GM19467 (cell line): Measurements from ENCODE around the gene RUVBL1.
"Not testable (repeated sequence)": the region's sequence is repeated elsewhere in the genome, so short reads cannot be mapped to it uniquely, and the experiment has no call there.

Source experiments
- ATAC-seq: cut with Tn5 transposase; IDR thresholded peaks from one replicate; pipeline ENCODE4 v1.9.1; 2021; ENCODE audit warnings: mild to moderate bottlenecking, moderate library complexity; ENCODE audit not compliant: unreplicated experiment

Gene RUVBL1

DNA sequence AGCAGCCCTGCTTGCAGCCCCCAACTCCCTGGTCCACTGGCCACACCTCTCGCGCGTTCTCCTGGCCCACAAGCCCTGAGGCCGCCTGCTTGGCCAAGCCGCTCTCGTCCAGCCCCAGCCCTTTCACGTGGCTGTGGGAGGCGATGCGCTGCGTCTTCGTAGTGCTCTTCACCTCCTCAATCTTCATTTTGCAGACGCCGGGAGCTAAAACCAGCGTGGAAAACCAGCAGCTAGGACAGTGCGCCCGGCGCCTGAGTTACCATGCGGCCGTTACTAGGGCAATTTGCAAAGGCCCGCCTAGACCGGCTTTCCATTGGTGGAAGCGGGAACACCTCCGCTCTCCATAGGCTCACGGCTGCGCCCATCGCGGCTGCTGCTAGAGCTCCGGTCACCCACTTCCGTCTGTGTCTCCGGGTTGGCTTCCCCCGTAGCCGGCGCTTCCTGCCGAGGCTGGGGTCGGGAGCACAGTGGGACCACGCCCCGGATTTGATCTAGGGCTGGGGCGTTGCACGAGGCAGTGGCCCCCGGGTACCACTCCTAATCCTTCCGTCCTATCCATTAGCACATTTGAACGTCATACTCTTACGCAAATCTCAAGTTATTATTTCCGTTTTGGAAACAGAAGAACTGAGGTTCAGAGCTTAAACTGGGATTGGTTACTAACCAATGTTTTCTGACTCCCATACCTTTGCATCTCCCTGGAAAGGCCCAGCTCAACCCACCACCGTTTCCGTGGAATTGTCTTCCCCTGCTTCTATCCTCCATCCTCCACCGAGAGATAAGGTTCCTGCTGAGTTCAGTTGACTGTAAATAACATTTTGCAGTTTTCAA, at the start of gene RUVBL1:
RUVBL1 (minus strand) TSS at position 275 of the 831 bp plus-strand sequence; CDS start at position 187, 88 bp downstream.
- ATAC-seq = peak; percentile 98

DNA sequence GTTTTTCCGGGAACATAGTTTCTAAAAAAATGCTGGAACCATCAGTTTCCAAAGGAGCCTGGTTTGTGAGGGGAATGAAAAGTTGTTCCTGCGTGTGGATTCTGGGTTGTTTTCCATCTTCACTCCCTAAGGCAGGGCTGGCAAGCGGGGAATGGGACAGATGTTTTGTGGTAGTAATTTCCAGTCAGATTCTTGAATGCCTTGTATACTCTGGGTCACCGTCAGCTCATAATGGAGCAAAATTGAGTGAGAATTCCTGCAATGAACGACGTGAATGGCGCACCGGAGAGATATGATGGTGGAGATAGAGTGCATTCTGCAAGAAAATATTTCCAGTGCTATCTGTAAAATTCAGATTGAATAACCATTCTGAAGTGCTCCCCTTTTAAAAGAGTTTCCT, 49.6 kb upstream of the RUVBL1 start:
- no peak for ATAC-seq

DNA sequence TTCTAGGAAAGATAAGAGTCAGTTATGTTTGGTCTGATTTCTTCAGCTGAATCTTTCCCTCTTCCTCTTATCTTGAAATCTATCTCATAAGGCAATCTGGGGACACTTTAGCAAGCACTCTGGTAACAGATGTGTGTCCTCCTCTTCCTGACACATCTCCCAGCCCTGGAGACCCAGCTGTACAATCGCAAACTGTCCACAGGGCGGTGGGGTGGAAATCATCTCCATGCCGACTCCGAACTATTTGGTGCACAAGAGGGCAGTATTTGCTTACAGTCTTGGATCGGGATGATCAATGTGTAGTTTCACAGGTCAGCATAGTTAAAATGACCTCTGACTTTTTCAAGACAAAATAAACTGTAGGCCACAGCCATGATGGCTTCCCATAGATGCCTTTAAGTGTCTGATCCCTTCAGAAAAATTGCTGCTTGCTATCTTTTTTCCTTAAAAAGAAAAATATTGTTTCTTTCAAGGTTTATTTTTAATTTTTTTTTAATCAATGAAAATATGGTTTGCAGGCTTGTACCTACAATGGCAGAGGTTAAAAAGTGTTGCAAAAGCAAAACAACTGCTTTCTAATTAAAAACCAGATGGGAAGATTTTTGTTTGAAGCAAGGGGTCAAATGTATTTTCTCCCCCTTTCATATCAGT, 47.4 kb upstream of the RUVBL1 start:
- ATAC-seq = no peak

DNA sequence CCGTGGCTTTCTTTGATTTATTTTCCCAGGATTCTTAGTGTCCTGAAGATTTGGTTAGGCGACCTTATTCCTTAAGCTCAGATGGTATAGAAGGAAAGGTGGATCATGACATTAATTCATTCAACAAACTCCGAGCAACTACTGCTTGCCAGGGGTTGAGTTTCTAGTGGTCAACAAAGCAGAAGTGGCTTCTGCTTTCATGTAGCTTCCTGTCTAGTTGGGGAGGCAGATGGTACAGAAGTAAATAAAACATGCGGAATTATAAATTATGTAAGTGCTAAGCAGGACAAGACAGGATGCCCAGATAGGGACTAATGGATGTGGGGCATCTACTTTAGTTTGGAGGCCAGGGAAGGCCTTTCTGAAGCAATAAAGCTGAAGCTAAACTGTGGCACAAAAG, 45.2 kb upstream of the RUVBL1 start:
- ATAC-seq = no peak

DNA sequence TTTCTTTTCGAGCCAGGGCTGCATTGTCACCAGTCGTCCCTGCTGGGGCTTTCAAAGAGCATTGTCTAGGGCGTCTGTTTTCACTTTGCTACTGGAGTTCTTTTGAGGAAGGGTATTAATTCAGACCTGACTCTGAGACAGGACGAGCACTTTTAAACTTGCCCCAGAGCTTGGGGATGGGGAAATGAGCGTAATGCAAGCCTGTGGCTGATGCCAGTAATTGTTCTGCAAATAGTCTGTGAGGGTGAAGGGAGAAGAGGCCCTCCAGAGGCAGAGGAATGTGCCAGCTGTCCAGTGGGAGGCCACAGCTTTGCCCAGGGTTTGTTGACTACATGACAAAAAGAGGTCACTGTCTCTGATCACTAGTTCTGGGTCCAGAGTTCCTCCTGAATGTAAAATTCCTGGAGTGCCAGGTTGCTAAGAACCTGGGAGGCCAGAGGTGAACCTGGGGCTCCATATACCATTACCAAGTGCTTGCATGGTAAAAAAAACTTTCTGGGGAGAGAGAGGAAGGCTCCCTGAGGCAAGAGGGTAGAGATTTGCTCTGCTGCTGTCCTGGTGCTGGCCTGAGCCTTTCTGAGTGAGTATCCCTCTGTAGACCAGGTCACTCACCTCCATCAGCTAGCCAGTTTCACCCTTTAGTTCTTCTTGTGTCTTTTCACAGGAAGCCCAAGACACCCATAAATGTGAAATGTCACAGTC, 44.5 kb upstream of the RUVBL1 start:
- no peak for ATAC-seq

DNA sequence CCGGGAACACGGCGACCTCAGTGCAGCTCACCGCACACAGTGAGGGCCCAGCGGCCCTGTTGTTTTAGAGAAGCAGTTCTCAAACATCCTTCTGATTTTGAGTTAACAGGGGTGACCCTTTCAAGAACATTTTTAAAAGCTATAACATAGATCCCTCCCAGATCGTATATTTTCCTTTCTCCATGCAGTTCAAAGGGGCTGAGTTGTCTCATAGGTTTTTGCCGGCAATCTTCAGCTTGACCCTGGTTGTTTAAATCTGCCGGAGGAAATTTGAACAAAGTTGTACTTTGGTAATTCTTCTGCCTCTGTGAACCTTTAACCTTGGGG, 44.0 kb upstream of the RUVBL1 start:
- no peak for ATAC-seq

DNA sequence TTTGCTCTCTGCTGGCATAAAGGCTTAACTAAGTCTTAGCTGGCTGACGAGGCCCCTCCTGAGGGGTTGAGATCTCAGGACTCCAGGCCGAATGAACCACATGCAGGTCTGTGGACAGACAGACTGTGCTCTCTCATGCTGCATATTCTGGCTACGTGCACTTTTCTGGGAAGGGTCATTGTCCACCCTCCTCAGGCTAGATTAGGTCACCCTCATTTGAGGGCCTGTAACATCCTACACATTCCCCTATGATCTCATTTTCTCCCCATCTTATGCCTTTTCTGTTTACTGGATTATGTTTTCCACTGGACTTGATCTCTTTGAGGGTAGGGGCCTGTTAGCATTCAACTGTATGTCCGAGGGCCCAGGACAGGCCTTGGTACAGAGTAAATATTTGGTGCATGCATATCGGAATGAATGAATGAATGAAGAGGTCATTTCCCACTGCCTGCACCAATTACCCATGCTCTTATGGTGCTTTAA, 43.4 kb upstream of the RUVBL1 start:
- no peak for ATAC-seq

DNA sequence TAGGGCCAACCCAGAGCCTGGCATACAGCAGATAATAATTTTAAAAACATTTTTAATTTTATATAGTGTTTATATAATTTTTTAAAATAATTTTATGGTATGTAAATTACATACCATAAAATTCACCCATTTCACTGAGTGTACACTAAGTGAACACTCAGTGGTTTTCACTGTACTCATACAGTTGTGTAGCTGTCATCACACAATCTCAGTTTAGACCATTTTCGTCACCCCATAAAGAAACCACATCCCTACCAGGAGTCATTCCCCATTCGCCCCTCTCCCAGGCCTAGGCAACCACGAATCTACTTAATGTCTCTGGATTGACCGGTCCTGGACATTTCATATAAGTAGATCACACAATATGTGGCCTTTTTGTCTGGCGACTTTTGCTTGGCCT, 39.8 kb upstream of the RUVBL1 start:
- no peak for ATAC-seq

DNA sequence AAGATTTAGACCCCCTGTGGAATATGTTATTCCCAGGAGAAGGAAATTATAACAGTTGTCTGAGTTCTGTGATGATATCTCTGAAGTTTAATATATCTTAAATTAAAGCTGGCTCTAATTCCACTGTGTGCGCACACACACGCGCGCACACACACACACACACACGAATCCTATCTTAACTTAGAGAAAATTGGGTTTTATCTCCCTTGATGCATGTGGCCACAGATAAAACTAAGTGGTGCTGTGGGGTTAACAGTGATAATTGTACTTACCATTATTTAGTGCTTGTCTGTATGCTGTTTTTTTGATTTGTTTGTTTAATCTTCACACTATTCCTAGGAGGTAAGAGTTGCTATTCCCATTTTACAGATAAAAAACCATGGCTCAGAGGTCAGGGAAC, 37.0 kb upstream of the RUVBL1 start:
- no peak for ATAC-seq

DNA sequence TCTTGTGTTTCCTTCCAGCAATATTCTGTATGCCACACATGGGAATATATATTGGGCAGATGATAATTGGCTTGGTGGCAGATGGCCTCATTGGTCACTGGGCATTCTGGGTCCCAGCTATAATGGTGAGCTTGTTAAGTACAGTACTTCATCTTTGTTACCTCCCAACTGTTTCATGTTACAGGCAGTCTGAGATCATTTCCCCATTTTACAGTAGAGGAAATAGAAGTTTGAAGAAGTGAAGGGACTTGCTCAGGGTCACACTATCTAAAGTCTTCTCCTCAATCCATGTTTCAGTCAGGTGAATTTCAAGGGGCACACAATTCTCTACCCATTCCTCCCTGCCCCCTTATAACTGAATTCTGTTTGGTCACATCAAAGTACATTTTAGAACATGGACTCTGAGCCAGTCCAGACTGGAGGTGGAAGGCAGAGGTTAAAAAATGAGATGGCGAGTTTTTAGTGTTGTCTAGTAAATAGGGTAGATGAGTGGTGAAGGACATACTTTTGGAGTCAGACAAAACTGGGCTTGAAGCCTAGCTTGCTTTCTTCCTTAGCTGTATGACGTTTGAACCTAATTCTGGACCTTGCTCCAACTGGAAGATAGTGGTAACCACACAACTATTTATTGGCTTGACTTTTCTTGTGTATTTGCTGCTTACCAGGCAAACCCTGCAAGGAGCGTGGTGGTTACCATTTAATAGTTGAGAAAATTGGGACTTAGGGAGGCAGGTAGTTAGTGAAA, 32.2 kb upstream of the RUVBL1 start:
- ATAC-seq = no peak

DNA sequence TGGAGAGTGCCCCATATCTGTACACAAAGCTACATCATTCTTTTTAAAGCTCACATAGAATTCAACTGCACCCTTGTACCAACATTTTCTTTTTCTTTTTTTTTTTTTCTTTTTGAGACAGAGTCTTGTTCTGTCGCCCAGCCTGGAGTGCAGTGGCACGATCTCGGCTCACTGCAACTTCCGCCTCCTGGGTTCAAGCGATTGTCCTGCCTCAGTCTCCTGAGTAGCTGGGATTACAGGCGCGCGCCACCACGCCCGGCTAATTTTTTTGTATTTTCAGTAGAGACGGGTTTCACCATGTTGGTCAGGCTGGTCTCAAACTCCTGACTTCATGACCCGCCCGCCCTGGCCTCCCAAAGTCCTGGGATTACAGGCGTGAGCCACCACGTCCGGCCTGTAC, 30.7 kb upstream of the RUVBL1 start:
- ATAC-seq = not testable (repeated sequence)

DNA sequence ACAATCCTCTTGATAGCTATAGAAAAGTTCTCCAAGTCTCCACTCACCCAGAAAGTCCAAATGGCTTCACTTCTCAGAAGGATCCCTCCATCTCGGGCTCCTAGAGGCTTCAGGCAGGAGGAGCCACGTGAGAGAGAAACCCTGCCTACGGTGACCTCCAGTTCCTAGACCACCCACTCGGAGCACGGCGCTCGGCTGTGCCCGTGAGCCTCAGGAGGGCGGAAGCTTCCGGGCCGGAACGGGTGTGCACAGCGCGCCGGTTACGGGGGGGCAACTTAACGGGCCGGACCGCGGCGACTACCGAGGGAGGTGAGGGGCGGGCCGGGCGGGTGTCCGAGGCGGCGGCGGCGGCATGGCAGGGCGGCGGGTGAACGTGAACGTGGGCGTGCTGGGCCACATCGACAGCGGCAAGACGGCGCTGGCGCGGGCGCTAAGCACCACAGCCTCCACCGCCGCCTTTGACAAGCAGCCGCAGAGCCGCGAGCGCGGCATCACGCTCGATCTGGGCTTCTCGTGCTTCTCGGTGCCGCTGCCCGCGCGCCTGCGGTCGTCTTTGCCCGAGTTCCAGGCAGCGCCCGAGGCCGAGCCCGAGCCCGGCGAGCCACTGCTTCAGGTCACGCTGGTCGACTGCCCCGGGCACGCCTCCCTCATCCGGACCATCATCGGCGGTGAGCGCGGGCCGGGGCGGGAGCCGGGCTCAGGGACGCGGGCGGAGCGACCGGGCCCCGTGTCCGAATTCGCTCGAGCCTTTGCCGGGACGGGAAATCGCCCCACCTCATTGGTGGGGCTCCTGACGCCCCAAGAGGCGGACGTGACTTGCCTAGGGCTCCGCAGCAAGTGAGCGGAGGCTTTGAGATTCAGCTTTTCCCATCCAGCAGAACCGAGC, 29.8 kb upstream of the RUVBL1 start, which contains the start of gene EEFSEC:
EEFSEC (plus strand) TSS at position 326 of the 886 bp plus-strand sequence; CDS start at position 353, 27 bp downstream.
- peak; percentile 67 for ATAC-seq

DNA sequence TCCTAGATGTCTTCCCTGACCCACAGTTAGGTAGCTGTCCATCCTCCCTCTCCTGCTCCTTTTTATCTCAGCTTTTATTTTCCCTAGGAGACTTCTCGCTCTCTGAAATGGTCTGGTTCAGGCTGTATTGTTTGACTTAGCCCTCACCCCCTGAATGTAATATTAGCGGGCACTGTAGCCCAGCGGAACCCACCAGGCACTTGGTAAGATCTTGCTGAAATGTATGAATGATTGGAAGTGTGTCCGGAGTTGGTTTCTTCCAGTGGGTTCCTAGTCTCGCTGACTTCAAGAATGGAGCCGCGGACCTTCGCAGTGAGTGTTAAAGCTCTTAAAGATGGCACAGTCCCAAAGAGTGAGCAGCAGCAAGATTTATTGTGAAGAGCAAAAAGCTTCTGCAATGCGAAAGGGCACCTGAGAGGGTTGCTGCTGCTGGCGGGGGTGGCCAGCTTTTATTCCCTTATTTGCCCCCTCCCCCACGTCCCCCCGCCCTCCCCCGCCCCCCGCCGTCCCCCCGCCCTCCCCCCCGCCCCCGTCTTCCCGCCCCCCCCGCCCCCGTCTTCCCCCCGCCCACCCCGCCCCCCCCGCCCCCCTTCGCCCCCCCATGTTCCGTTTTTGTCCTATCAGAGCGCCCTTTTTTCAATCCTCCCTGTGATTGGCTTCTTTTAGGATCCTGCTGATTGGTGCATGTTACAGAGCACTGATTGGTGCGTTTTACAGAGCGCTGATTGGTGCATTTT, 29.0 kb upstream of the RUVBL1 start:
- ATAC-seq = no peak

DNA sequence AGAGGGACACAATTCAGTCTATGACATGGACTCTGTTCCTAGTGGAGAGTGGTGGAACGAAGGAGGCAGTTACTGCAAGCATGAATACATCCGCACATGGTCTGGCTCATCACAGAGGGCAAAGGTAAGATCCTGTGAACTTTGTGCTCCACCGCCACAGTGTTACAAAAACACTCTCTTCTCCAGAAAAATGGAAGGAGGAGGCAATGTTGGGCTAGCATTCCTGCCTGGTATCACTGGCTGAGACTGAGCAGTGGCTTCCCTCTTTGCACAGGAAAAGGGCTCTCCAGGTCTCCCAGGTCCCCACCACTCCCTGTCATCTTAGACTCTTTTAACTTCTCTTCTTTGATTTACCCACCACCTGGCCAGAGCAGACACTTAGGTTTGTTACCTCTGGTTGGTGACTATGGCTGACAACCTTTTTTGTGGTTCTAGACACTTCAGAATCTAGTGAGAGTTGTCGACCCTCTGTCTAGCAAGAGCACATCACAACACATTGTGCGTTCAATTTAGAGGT, 28.2 kb upstream of the RUVBL1 start:
- no peak for ATAC-seq

DNA sequence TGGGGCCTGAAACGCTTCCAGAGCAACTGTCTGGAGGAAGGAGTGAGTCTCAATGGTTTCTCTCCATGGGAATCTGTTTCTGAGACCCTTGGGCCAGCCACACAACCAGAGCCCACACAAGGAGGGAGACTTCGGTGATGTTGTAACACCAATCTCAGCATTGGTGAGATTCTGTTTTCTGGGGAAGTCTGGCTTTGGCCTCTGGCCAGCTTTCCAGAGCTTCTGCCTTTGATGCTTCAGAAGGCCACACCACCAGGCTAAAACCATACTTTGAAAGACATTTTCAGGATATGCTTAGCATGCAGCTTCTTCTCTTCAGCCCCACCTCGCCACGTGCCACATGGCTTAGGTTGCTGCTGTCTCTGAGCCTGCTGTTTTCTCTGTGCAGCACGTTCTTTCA, 26.0 kb upstream of the RUVBL1 start:
- no peak for ATAC-seq

DNA sequence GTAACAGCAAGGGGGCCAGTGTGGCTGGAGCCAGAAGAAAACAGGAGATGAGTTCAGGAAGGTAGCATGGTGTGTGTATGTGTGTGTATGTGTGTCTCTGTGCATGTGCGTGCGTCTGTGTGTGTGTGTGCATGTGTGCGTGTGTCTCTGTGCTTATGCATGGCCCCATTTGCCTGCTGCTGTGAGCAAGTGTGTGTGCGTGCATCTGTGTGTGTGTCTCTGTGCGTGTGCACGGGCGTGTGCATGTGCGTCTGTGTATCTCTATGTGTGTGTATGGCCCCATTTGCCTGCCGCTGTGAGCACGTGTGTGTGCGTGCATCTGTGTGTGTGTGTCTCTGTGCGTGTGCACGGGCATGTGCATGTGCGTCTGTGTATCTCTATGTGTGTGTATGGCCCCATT, 22.6 kb upstream of the RUVBL1 start:
- ATAC-seq = no peak

DNA sequence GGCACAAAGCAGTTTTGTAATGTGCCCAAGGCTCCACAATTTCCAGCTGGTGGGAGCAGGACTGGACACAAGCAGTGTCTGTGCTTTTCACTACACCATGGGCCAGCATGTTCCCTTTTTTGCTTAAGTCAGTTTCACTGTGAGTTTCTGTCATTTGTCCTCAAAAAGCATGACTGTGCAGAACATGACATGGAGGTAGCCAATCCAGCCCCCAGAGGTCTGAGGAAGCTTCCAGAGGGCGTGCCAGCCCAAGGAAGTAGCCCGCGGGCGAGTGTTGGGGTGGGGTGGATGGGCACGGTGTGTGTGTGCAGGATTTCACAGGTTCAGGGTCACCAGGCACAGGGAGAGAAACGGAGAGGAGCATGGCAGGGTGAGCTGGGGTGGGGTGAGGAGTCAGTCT, 21.7 kb upstream of the RUVBL1 start:
- ATAC-seq = no peak

DNA sequence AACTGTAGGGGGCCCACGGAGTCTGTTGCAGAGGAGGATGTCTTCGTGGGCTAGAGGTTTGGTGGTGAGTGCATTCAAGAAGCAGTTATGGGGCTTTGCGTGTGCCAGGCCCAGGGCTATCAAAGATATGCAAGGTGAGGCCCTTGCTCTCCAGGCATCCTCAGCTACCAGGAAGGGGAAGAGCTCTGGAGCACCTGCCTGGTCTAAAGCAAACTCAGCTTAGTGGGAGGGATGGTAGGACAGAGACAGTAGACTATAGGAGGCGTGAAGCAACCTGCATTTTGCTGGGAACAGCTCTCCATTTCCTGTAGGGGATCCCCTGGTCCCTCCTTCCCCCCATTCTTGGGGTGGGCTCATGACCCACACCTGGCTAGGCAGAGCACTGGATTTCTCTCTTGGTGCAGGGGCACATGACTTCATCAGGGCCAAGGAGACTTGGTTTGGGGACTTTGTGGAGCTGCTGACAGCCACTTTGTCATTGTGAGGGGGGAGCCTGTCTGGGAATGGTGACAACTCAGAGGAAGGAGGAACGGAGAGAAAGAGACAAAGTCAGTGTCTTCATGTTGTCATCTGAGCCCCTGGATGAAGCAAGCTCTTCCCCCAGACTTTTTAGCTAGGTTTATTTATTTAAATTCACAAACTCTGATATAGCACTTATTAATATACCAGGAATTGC, 21.0 kb upstream of the RUVBL1 start:
- no peak for ATAC-seq

DNA sequence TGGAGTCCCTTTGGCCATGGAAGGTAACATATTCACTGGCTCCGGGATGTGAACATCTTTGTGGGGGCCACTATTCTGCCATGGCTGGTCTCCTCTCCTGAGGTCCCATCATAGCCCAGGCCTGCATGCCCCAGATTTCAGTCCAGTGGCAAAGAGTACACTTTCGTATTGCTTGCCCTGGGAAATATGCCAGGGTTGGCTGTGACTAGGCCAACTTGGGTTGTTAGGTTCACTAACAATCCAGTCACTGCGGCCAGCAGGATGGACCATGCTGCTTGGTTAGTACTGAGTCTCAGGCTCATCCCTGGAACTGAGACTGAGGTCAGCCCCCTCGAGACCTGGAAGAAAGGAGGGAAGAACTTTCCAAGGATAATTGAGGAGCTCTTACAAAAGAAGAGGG, 19.9 kb upstream of the RUVBL1 start:
- no peak for ATAC-seq
